HepG2 (cell line): ENCODE measurements around the gene ERCC5. TPM values are rescaled to one million over a fixed set of nuclear protein-coding genes. Genes with fewer than 3 reads are reported as not detected.
A peak's percentile ranks its signal among the peaks of the same experiment; 100 is the strongest.

Experiments
- BRD4 ChIP-seq: sonication (generic); formaldehyde crosslinking; IDR thresholded peaks from 2 replicates; pipeline ENCODE4 v1.4.0; 2020; ENCODE audit warnings: missing genetic modification reagents
- ELF4 ChIP-seq: sonication (generic); formaldehyde crosslinking; IDR thresholded peaks from 2 replicates; pipeline ENCODE4 v1.5.0; 2020; ENCODE audit warnings: missing genetic modification reagents, mild to moderate bottlenecking, moderate library complexity, borderline replicate concordance
- FLYWCH1 ChIP-seq: sonication (generic); formaldehyde crosslinking; IDR thresholded peaks from 2 replicates; pipeline ENCODE4 v1.8.1; 2023; ENCODE audit warnings: mild to moderate bottlenecking, missing genetic modification reagents
- HOXA3 ChIP-seq: sonication (generic); formaldehyde crosslinking; IDR thresholded peaks from 2 replicates; pipeline ENCODE4 v1.5.0; 2020; ENCODE audit warnings: missing genetic modification reagents
- KMT2A ChIP-seq: sonication (generic); formaldehyde crosslinking; IDR thresholded peaks from 2 replicates; pipeline ENCODE4 v1.4.0; 2020; ENCODE audit warnings: missing genetic modification reagents
- NCOA1 ChIP-seq: sonication (generic); formaldehyde crosslinking; IDR thresholded peaks from 2 replicates; pipeline ENCODE4 v1.9.0; 2021; ENCODE audit warnings: missing genetic modification reagents
- NFE2L2 ChIP-seq: fragments of 150-350 bp; IDR thresholded peaks from 2 replicates; pipeline ENCODE4 v1.6.1; 2014; ENCODE audit warnings: low read length
- SKI ChIP-seq: fragments of 450-650 bp; IDR thresholded peaks from one replicate; pipeline ENCODE4 v1.6.1; 2018; ENCODE audit warnings: mild to moderate bottlenecking; ENCODE audit not compliant: partially characterized antibody
- SP2 ChIP-seq: sonication (generic); formaldehyde crosslinking; IDR thresholded peaks from 2 replicates; pipeline ENCODE4 v1.5.1; 2020; ENCODE audit warnings: mild to moderate bottlenecking, missing genetic modification reagents
- SP5 ChIP-seq: IDR thresholded peaks from 2 replicates; pipeline ENCODE4 v1.6.1; 2016; ENCODE audit warnings: low read depth, borderline replicate concordance
- ZIK1 ChIP-seq: sonication (generic); formaldehyde crosslinking; IDR thresholded peaks from 2 replicates; pipeline ENCODE4 v1.5.0; 2020; ENCODE audit warnings: mild to moderate bottlenecking, low read depth, missing genetic modification reagents, borderline replicate concordance
- ZNF296 ChIP-seq: sonication (generic); formaldehyde crosslinking; conservative IDR thresholded peaks from 2 replicates; pipeline ENCODE4 v1.5.0; 2020; ENCODE audit warnings: mild to moderate bottlenecking, missing genetic modification reagents
- ZNF552 ChIP-seq: sonication (generic); formaldehyde crosslinking; IDR thresholded peaks from 2 replicates; pipeline ENCODE4 v1.9.0; 2022; ENCODE audit warnings: missing genetic modification reagents, mild to moderate bottlenecking, borderline replicate concordance
- ZNF773 ChIP-seq: sonication (generic); formaldehyde crosslinking; IDR thresholded peaks from 2 replicates; pipeline ENCODE4 v1.4.0; 2020; ENCODE audit warnings: missing genetic modification reagents, borderline replicate concordance
- polyA plus RNA-seq, 8 experiments: library from polyadenylated mRNA; depleted of rRNA in 3 of 8; stranded (reverse) in 7 of 8; unstranded in 1 of 8; fragments of >200 nt; fragmentation: Illumina TruSeq in 4 of 8; extraction: Trizol in 4 of 8; gene quantifications; 2 replicates each; pipeline versions ENCODE4 v1.2.1 to v1.2.3, GENCODE V29; 2011 to 2016; ENCODE audit warnings: low read depth in 4 of 8, missing spikeins in 1 of 8, mixed read lengths in 1 of 8; ENCODE audit not compliant: insufficient read depth in 1 of 8
- total RNA-seq, 5 experiments: library from RNA; depleted of rRNA; stranded (reverse); fragments of >200 nt; fragmentation: Illumina TruSeq; extraction: Trizol; gene quantifications; 2 replicates each; pipeline ENCODE4 v1.2.3, GENCODE V29; 2016; ENCODE audit warnings: low read depth in 1 of 5
- TF ChIP-seq, protein P1 (sequence below): sonication (generic); formaldehyde crosslinking; IDR thresholded peaks from 2 replicates; pipeline ENCODE4 v1.5.1; 2020; ENCODE audit warnings: mild to moderate bottlenecking, missing genetic modification reagents
- TF ChIP-seq, protein P2 (sequence below): IDR thresholded peaks from 2 replicates; pipeline ENCODE4 v1.6.1; 2018; ENCODE audit warnings: missing genetic modification reagents, mild to moderate bottlenecking, missing compliant biosample characterization
- TF ChIP-seq, protein P3 (sequence below): sonication (generic); formaldehyde crosslinking; IDR thresholded peaks from 2 replicates; pipeline ENCODE4 v1.5.1; 2020; ENCODE audit warnings: missing genetic modification reagents, mild to moderate bottlenecking, borderline replicate concordance

ERCC5 gene
- total and polyA plus RNA-seq, 2 of the 13 experiments (the other 11 are each of a cell fraction or from before 2014, with no cell fraction given) = 12.9 to 35.5 TPM

DNA sequence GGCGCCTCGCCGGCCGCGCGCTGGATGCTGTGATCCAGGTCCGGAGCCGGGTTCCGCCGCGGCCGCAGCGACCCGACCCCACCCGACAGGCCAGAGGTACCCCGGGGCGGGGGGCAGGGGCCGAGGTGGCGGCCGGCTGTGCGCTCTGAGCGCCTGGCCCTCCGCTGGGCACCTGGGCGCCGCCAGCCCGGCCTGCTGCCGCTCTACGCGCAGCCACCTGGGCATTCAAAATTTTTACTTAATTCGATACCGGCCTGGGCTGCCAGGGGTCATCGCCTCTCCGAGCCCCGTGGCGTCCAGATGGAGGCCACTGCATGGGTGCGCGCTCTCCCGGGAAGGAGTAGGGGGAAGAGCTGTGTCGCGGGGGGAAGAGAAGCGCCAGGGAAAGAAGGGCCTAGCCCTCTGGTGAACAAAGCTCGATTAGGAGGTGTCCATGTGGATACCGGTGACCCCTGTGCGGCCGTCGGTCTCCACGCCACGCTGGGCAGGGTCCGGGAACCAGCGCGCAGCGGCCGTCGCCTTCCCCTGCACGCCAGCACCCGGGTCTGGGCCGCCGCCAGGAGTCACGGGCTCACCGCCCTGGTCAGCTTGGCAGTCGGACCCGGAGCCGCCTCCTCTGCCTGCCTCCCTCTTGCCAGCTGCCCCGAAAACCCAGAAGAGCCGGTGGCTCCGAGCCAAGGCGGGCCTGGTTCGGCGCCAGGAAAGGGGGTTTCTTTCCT lies 46.2 kb upstream of the ERCC5 start (continued):
- TF ChIP-seq KMT2A (CRISPR knock-in tag) (no peak), ZIK1 (CRISPR knock-in tag) (peak; percentile 8; the same call in 1 of the 2 replicates), SP2 (peak; percentile 32; the same call in 1 of the 2 replicates), BRD4 (0 out of 2 replicates have a peak, but pooled peaks have one; percentile 56), SKI (peak; percentile 12), NFE2L2 (no peak), HOXA3 (CRISPR knock-in tag) (no peak), SP5 (CRISPR knock-in tag) (no peak), ZNF296 (CRISPR knock-in tag) (no peak), ZNF552 (CRISPR knock-in tag) (no peak), NCOA1 (CRISPR knock-in tag) (no peak), ELF4 (CRISPR knock-in tag) (no peak), FLYWCH1 (CRISPR knock-in tag) (no peak), ZNF773 (CRISPR knock-in tag) (no peak)
- TF ChIP-seq, protein P1, sequence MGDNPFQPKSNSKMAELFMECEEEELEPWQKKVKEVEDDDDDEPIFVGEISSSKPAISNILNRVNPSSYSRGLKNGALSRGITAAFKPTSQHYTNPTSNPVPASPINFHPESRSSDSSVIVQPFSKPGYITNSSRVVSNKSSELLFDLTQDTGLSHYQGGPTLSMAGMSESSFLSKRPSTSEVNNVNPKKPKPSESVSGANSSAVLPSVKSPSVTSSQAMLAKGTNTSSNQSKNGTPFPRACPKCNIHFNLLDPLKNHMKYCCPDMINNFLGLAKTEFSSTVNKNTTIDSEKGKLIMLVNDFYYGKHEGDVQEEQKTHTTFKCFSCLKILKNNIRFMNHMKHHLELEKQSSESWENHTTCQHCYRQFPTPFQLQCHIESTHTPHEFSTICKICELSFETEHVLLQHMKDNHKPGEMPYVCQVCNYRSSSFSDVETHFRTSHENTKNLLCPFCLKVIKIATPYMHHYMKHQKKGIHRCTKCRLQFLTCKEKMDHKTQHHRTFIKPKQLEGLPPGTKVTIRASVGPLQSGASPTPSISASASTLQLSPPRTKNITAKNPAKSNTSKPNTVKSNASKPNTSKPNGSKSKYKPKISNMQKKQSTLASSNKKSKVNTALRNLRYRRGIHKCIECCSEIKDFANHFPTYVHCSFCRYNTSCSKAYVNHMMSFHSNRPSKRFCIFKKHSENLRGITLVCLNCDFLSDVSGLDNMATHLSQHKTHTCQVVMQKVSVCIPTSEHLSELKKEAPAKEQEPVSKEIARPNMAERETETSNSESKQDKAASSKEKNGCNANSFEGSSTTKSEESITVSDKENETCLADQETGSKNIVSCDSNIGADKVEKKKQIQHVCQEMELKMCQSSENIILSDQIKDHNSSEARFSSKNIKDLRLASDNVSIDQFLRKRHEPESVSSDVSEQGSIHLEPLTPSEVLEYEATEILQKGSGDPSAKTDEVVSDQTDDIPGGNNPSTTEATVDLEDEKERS = no peak
- TF ChIP-seq, protein P2, sequence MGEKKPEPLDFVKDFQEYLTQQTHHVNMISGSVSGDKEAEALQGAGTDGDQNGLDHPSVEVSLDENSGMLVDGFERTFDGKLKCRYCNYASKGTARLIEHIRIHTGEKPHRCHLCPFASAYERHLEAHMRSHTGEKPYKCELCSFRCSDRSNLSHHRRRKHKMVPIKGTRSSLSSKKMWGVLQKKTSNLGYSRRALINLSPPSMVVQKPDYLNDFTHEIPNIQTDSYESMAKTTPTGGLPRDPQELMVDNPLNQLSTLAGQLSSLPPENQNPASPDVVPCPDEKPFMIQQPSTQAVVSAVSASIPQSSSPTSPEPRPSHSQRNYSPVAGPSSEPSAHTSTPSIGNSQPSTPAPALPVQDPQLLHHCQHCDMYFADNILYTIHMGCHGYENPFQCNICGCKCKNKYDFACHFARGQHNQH (CRISPR knock-in tag) = no peak
- TF ChIP-seq, protein P3, sequence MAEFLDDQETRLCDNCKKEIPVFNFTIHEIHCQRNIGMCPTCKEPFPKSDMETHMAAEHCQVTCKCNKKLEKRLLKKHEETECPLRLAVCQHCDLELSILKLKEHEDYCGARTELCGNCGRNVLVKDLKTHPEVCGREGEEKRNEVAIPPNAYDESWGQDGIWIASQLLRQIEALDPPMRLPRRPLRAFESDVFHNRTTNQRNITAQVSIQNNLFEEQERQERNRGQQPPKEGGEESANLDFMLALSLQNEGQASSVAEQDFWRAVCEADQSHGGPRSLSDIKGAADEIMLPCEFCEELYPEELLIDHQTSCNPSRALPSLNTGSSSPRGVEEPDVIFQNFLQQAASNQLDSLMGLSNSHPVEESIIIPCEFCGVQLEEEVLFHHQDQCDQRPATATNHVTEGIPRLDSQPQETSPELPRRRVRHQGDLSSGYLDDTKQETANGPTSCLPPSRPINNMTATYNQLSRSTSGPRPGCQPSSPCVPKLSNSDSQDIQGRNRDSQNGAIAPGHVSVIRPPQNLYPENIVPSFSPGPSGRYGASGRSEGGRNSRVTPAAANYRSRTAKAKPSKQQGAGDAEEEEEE (CRISPR knock-in tag) = no peak
